T-helper 1 cell treated with Interleukin-12 subunit alpha and Interleukin-12 subunit beta and Interleukin-4 antibody, amounts not matched to agents 30 ng/mL and 1 ng/mL, for 36 hours (primary cell): ENCODE results near the gene AIP. TPM values are rescaled to one million over a fixed set of nuclear protein-coding genes. Genes with fewer than 3 reads are reported as not detected.
"Not testable (repeated sequence)": the region's sequence is repeated elsewhere in the genome, so short reads cannot be mapped to it uniquely, and the experiment has no call there.

Experiments
- intact Hi-C: fragments of 100-400 bp; cut with micrococcal nuclease; formaldehyde crosslinking; loops from one replicate; pipeline ENCODE4 v1.15.1; 2024
- total RNA-seq: library from RNA; stranded (reverse); gene quantifications from 2 replicates; pipeline ENCODE4 v1.2.3, GENCODE V29; 2022

AIP gene
- total RNA-seq, 1 donor from 2014 or later, result 149 TPM

DNA sequence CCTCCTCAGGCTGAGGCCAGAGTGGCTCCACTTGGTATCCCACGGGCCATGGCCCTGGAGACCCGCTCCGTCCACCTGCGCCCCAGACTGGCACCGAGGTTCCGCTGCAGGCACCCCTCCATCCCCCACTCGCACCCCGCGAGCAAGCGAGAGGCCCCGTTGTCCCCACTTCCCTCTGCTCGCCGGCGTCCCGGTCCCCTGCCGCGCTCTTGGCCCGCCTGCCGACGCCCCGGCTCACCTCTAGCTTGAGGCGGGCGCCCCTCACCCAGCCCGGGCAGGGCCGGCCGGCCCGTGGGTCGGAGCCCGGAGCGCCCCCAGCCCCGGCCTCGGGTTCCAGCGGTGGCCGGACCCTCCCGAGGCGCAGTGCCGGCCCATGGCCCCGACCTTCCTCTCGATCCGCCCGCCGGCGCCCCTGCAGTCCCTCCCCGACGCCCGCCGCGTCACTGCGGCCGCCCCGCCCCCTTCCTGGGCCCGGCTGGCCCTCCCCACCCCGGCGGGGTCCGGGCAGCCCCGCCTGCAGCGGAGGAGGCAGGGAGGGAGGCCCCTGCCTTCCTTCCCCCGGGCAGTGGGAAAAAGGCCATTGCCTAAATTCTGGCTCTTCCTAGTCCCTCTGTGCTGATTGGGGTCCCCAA is 22.2 kb downstream of the AIP start, which contains the start of gene PITPNM1:
Gene PITPNM1, minus strand, starts transcription at position 414 of the 632 bp plus-strand sequence. CDS start 1,183 bp downstream, outside the sequence.
- intact Hi-C loops, result loop anchor here (5.0 kb wide), 1 partner anchor 527 kb away; the partner anchor contains the start of gene NDUFS8

DNA sequence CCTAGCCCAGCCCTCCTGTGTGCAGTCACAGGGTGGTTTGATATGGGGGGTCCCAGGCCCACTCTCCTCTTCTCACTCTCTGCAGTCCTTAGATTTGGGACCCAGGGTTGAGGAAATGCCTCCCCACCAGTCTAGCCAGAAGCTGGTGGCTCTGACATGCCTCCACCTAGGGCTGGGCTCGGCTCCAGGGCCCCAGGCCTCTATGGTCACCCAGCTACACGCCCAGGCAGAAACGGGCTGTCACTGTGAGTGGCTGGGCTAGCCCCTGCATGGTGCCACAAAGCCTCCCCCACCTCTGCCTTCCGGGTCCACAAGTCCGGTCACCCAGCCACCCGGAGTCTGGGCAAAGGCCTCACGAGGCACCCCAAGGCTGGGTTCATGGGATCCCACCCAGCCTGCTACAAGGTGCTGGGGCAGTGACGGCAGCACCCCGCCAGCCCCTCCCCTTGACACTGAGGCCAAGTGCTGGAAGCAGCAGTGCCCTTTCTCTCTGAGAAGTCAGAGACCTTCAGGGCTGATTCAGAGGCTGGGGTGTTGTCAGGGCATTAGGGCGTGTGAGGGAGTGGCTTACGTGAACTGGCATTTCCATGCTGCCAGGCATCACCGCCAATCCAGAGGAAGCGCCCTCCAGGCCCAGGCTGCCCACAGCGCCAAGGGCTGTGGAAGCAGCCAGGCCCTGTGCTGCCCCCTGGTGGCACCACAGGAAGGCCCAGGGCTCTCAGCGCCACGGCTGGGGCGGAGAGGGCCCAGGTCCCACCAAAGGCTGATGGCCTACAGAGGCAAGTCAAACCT is 23.0 kb downstream of the AIP start:
- intact Hi-C loops, result loop anchor here (1.0 to 5.0 kb wide), 7 partner anchors 36 to 526 kb away; partner anchors contain the start of genes NDUFS8, PTPRCAP and TMEM134

DNA sequence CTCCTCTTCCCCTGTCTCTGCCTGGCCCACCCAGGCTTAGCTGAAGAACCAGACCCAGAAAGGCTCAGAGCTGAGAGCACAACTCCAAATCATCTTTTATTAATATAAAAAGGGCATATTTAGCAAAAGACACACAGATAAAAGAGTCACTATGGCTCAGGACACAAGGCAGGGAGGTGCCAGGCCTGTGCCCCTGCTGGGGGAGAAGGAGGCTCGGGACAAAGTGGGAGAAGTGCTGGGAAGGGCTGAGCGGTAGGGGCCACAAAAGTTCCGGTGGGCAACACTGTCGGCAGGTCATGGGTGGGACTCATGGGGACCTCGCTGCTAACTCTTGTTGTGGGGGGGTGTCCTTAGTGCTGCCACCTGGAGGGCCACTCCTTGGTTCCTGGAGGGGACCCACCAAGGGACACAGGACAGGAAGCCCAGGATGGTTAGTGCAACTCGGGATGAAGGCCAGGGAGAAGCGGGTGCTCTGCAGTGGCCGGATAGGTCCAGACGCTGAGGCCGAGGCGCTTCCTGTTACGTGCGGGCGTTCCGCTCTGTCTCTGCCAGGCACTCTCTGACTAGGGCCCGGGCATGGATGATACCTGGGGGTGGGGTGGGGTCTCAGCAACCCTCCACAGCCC is 23.7 kb downstream of the AIP start:
- intact Hi-C loops, result loop anchor here (1.0 to 5.0 kb wide), 7 partner anchors 37 to 526 kb away; partner anchors contain the start of genes NDUFS8, PTPRCAP and TMEM134

DNA sequence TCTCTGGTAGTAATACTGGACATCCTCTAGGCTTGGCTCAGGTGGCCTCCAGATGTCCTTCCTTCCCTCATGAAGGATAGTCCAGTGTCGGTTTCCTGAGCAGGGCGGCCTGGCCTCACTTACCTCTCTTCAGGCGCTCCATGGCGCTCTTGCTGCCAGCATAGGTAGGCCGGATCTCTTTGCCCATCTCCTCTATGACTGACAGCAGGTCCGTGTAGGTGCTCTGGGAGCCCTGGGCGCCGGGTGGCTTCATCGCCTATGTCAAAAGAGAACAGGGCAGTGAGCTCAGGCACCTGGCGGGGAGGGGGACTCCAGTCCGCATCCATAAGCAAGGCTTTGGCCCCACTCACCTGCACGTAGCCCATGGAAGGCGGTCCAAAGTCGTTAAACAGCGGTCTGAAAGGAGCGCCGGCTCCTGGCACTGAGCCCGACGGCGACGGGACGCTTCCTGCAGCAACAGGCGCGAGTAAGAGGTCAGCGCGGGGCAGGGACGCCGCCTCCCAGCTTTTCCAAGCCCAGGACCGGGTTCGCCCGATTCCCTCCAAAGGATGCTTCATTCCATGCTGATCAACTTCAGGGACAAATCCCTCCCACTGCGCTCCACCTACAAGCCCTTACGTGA is 24.5 kb downstream of the AIP start:
- intact Hi-C loops, result loop anchor here (2.0 to 5.0 kb wide), 2 partner anchors 237 to 525 kb away; partner anchors contain the start of gene NDUFS8

DNA sequence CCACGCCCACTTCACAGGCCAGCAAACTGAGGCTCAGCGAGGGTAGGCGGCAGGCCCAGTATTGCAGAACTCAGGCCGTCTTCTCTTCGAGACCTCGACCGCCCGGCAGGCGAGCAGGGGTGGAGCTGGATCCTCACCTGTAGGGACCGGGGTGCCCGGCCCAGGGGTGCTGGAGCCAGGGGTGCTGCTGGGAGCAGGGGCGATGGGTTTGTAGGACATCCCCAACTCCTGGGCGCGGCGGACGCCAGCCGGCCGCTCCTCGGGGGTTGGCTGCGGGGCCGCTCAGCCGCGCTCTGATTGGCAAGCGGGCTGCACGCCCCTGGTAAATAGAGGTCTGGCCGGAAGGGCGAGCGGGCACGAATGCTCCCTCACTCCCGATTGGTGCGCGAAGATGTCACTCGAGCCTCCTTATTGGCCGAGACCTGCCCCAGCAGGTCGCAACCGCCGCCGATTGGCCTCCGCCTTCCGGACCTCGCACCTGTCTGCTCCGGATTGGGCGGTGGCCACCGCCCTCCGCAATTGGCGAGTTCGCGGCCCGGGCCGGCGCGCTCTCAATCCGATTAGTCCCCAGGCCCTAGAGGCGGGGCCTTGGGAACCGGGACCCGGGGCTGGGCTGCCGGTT is 25.1 kb downstream of the AIP start, which contains the start of gene CDK2AP2:
Gene CDK2AP2, minus strand, starts transcription at position 299 of the 622 bp plus-strand sequence. Its CDS starts 80 bp downstream, at position 219.
- intact Hi-C loops, result loop anchor here (1.0 to 5.0 kb wide), 12 partner anchors 25 to 524 kb away; partner anchors contain the start of genes AIP, KDM2A, NDUFS8 and NDUFV1

DNA sequence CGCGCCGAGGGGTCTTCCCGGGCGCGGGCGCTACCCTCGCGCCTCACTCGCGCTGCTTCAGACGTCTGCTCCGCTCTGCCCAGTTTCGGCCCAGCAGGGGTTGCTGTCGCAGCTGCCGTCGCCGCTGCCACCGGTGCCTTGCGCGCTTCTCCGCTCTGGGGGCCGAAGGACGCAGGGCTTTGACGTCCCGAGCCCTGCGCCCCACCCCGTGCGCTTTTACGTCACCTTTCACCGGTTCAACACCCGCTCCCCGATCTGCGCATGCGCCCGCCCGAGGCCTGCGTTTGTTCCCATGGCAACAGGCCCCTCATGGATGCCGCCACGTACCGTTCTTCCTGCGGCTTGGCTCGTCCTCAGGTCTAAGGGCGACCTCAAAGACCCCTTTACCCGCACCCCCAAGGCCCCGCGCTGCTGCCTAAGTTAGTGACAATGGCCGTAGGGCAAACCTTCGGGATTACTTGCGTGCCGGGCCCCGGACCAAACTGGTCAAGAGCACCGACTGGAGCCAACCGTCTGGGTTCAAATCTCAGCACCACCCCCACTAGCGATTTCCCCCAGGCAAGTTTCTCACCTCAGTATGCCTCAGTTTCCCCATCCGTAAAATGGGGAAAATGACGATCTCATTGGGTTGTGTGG is 25.8 kb downstream of the AIP start:
- intact Hi-C loops, result loop anchor here (1.0 to 5.0 kb wide), 11 partner anchors 25 to 524 kb away; partner anchors contain the start of genes AIP, KDM2A, NDUFS8 and NDUFV1

DNA sequence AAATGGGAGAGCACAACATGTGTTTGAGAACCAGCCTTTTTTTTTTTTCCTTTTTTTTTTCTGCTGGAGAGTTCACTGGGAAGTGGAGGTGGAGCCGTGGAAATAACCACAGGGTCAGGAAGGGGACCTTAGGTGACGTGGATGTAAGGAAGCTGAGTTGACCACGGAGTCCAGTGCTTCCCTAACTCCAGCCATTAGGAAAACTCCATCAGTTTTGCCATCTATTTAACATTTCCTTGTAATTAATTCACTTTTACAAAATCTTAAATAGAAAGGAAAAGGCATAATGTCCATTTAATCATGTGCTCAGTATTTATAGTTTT is 27.2 kb downstream of the AIP start:
- intact Hi-C loops, result no loop called here

DNA sequence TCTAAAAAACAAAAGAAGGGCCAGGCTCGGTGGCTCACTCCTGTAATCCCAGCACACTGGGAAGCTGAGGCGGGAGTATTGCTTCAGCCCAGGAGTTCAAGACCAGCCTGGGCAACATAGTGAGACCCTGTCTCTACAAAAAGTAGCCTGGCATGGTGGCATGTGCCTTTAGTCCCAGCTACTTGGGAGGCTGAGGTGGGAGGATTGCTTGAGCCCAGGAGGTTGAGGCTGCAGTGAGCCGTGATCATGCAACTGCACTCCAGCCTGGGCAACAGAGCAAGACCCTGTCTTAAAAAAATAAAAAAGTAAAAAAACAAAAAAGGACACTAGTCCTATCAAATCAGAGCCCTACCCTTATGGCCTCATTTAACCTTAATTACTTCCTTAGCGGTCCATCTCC is 28.7 kb downstream of the AIP start:
- intact Hi-C loops, result not testable (repeated sequence)

DNA sequence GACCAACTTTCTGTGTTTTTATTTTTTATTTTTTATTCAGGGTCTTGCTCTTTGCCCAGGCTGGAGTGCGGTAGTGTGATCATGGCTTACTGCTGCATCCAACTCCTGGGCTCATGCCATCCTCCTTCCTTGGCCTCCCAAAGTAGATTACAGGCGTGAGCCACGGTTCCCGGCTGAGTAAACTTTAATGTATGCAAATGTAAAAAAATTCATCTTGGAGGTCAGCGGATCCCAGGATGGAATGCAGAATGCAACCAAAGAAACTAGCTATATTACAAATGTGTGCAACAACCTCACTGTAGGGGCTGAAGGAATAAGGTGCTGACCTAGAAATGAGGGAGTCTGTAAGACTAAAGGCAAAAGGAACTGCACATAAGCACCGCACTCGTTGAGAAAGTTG is 31.3 kb downstream of the AIP start:
- intact Hi-C loops, result no loop called here

DNA sequence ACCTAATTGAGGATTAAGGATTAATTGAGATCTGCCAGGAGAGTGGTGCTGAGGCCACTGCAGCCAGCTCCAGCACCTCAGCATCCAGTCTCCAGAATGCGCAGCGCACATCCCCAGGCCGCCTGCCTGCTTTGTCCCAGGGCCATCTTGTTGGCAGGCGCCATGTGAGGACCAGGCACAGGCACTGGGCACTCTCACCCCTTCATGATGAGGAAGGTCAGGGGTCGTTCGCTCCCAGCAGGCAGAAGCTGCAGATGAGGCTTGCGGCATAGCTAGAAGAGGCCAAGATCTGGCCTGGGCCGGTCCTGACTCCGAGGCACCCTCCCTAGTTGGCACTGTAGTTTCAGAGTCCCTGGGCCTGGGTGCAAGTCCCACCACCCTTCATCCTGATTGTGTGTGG is 34.0 kb downstream of the AIP start:
- intact Hi-C loops, result no loop called here

DNA sequence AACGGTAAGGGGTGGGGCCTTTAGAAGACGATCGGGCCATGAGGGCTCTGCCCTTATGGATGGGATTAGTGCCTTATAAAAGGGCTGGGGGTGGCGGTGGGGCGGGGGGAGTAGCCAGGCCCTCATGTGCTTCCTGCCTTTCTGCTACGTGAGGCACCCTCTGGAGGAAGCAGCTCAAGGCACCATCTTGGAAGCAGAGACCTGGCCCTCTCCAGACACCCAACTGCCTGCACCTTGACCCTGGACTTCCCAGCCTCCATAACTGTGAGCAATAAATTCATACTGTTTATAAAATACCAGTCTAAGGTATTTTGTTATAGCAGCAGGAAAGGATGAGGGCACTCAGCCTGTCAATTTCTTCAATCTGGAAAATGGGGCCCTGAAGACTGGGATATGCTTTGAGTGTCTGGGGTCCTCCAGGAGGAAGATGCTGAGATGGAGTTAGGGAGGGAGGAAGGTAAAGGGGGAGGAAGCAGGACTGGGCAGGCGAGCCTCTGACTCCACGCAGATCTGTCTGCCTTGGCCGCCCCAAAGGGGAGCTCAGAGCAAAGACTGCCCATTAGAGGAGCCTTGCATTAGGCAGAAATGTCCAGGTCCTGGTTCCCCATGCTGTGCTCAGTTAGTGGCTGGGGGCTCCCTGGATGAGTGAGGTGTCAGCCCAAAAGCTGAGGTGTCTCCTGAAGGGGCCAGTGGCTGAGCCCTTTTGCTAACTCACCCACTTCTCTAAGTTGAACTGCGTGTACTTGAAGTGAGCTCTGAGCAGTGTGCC is 35.1 kb downstream of the AIP start:
- intact Hi-C loops, result no loop called here

DNA sequence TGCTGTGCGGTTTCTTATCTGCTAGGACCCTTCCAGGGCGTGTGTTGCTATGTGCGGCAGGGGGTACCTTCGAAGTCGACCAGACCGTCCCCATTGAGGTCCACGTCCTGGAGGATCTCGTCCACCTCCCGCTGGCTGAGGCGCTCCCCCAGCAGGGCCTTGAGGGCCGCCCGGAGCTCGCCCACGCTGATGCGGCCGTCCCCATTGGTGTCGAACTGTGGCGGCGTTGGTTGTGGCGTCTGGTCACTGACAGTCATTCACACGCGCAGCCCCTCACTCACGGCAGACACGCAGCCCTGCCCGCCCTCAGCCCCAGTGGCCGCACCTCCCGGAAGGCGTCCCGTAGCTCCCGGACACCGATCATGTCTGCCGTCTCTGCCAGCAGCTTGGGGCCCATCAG is 36.9 kb downstream of the AIP start:
- intact Hi-C loops, result no loop called here

DNA sequence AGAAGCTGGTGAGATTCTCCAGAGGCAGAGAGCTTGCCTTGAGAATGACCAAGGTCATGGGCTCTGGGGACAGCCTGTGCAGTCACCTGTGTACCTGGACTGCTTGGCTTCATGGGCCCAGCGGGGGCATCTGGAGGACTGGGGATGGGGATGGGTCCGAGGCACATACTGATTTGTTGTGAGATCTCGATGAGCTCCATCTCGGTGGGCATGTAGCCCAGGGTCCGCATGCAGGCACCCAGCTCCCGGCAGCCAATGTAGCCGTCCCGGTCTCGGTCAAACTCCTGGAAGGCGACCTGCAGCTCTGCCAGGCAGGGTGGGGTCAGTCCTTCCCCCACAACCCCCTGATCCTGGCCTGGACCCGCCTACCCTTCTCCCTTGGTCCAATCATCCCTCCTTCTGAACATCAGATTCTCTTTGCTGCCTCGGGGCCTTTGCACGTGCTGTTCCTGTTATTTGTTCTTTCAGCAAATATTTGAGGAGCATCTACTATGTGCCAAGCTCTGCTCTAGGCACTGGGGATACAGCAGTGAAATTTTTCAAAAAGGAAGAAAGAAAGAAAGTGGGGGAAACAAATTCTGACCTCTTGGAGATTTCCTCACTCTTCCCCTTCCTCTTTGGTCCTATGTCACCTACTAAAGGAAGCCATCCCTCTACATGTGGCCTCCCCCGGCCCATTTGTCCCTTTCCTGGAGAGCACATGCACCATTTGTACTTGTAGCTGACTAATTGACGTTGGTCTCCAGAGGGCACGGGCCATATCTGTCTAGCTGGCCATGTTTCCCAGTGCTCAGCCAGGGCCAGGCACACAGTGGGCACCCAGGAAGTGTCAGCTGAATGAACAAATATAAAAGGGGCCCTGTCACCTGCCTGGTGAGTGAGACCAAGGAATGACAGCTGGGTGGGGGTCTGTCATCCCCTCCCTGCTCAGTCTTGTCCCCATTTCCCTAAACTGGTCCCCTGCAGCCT is 38.3 kb downstream of the AIP start:
- intact Hi-C loops, result no loop called here

DNA sequence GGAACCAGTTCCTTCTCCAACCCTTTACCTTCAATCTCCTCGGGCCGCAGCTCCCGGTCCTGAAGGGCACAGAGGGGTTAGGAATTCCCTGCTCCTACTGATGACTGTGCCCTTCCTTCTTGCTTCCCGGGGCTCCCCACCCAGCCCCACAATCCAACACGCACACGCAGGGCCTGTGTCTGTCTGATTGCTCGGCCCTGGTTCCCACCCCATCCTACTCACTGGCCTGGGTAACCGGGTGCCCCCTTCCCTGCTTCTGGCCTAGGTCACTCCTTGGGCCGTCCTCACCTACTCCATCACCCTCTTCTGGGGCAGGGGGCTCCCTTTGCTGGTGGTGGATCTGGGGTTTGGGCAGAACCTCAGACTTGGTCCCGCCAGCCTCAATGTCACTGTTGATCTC is 39.1 kb downstream of the AIP start:
- intact Hi-C loops, result no loop called here

DNA sequence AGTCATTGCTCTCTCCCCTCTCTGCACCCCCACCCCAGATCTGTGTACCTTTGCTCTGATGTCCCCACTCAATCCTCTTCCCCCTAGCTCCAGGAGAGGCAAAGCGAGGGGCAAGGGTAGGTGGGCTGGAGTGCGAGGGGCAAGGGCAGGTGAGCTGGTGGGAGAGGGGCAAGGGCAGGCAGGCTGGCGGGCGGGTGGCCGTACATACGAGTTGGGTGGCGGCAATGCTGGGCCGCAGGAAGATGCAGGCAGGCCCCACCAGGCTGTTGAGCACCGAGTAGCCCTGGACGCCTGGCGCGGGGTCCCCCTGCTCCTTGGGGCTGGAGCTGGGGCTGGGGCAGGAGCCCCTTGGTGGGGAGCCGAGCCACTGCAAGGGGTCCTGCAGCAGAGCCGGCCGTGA is 39.5 kb downstream of the AIP start:
- intact Hi-C loops, result no loop called here

DNA sequence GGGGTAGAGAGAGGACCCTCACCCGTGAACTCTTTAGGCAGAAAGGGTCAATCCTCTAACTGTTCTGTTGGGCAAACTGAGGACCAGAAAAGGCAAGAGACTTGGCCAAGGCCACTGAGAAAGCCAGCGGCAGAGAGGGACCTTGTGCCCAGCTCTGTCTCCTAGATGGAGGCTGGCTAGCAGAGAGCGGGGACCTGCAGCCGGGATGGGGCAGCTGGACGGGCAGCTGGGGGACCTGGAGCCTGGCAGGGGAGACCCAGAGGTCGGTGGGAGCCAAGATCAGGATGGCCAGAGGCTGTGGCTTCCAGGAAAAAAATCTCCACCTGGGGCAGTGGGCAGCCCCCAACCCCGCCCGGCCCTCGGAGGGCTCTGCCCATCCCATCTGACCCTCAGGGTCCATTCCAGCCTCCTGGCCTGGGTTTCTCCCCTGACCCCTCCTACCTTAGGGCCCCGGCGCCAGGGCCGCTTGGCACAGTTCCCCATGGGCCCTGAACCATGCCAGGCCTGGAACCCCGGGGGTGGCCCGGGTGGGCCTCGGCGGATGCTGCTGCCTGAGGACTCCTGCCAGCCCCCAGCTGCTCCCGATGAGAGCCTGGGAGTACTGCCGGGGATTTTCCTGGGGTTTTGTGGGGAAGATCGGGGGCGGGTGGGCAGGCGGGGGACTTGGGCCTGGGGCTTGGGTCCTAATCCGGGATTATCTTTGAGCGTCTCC is 40.2 kb downstream of the AIP start, which contains the start of gene CABP2:
Gene CABP2, minus strand, starts transcription at position 603 of the 712 bp plus-strand sequence. Its CDS starts 120 bp downstream, at position 483.
- intact Hi-C loops, result no loop called here
